Suprapubic skin (tissue), 4 donors: Measurements from ENCODE around the gene PREX1. TPM values are rescaled to one million over a fixed set of nuclear protein-coding genes. Genes with fewer than 3 reads are reported as not detected.

ENCODE experiments used
- DNase-seq, 2 donors: peaks; one replicate each; pipeline ENCODE4 v3.0.0-alpha.2; 2019; ENCODE audit warnings: low spot score in 2 of 2
- H3K27ac ChIP-seq: fragments of 200-600 bp; sonication (generic); one replicate; pipeline ENCODE4 v1.5.1; 2019
- H3K27me3 ChIP-seq: fragments of 200-600 bp; sonication (generic); one replicate; pipeline ENCODE4 v1.5.1; 2019
- H3K36me3 ChIP-seq: fragments of 200-600 bp; sonication (generic); one replicate; pipeline ENCODE4 v1.5.1; 2019
- H3K4me1 ChIP-seq: fragments of 200-600 bp; sonication (generic); one replicate; pipeline ENCODE4 v1.5.1; 2019
- H3K4me3 ChIP-seq: fragments of 200-600 bp; sonication (generic); one replicate; pipeline ENCODE4 v1.5.1; 2019; ENCODE audit warnings: mild to moderate bottlenecking
- H3K9me3 ChIP-seq: fragments of 200-600 bp; sonication (generic); one replicate; pipeline ENCODE4 v1.5.1; 2019
- CTCF ChIP-seq, 2 donors: fragments of 200-600 bp in 1 of 2; fragments of 450-650 bp in 1 of 2; sonication (generic) in 1 of 2; IDR thresholded peaks; one replicate each; pipeline ENCODE4 v1.5.1; 2016 to 2019; ENCODE audit warnings: antibody characterized with exemption in 2 of 2, mild to moderate bottlenecking in 1 of 2, moderate library complexity in 1 of 2
- EP300 ChIP-seq: sonication (generic); formaldehyde crosslinking; IDR thresholded peaks from one replicate; pipeline ENCODE4 v1.6.1; 2017; ENCODE audit warnings: antibody characterized with exemption
- POLR2A ChIP-seq, 2 donors: fragments of 450-650 bp; IDR thresholded peaks; one replicate each; pipeline ENCODE4 v1.6.1; 2017; ENCODE audit warnings: antibody characterized with exemption in 2 of 2, mild to moderate bottlenecking in 2 of 2, moderate library complexity in 2 of 2
- POLR2AphosphoS5 ChIP-seq, 3 donors: sonication (generic); formaldehyde crosslinking; IDR thresholded peaks; one replicate each; pipeline ENCODE4 v1.6.1; 2017; ENCODE audit warnings: antibody characterized with exemption in 3 of 3
- WGBS: methylation state at CpG from one replicate; pipeline ENCODE4 v1.1.5; 2018; 5-methylcytosine and 5-hydroxymethylcytosine counted together
- total RNA-seq, 4 donors: library from RNA; depleted of rRNA; stranded (reverse); fragments of >200 nt; gene quantifications; one replicate each; pipeline ENCODE4 v1.1.0, GENCODE V29; 2016

Gene PREX1
- total RNA-seq, 4 donors from 2014 or later = 4.7 to 15.1 (median 10.2) TPM

- no peak for TF ChIP-seq POLR2AphosphoS5 (IDR thresholded peaks at IDR 0.05)
- no peak for TF ChIP-seq CTCF (IDR thresholded peaks at IDR 0.05)
- TF ChIP-seq EP300 = no peak
- TF ChIP-seq POLR2A (IDR thresholded peaks at IDR 0.05) = no peak
These were observed 13.5 kb upstream of the PREX1 start for GRCh38 chr20:48841196-48841874.

GRCh38 chr20:48839154-48839917 lies 11.5 kb upstream of the PREX1 start:
- no peaks in the 10 kb centered on the region for H3K36me3 ChIP-seq
- H3K27ac ChIP-seq = no peak overlapping the region
- no peak for DNase-seq
- H3K4me3 ChIP-seq = no peak overlapping the region
- TF ChIP-seq EP300 = no peak
- no peak for TF ChIP-seq POLR2AphosphoS5 (IDR thresholded peaks at IDR 0.05)
- TF ChIP-seq CTCF (IDR thresholded peaks at IDR 0.05) = no peak
- TF ChIP-seq POLR2A (IDR thresholded peaks at IDR 0.05) = no peak
- no peaks in the 10 kb centered on the region for H3K4me1 ChIP-seq
- 79% methylated on average over 11 of the region's 11 CpGs for WGBS
- no peaks in the 10 kb centered on the region for H3K27me3 ChIP-seq
- no peaks in the 10 kb centered on the region for H3K9me3 ChIP-seq

More at GRCh38 chr20:48841196-48841874, 13.5 kb upstream of the PREX1 start:
- DNase-seq = no peak
- peaks cover under 1% of the 10 kb centered on the region for H3K4me1 ChIP-seq
- no peak overlapping the region for H3K4me3 ChIP-seq
- H3K27me3 ChIP-seq = no peaks in the 10 kb centered on the region
- 86% methylated on average over 7 of the region's 7 CpGs for WGBS
- H3K9me3 ChIP-seq = no peaks in the 10 kb centered on the region
- no peak overlapping the region for H3K27ac ChIP-seq
- H3K36me3 ChIP-seq = no peaks in the 10 kb centered on the region

GRCh38 chr20:48837014-48837413 lies 9.2 kb upstream of the PREX1 start:
- no peaks in the 10 kb centered on the region for H3K9me3 ChIP-seq
- peaks cover 10% of the 10 kb centered on the region for H3K4me1 ChIP-seq
- no peak for TF ChIP-seq EP300
- TF ChIP-seq POLR2A (IDR thresholded peaks at IDR 0.05) = no peak
- no peak for TF ChIP-seq CTCF (IDR thresholded peaks at IDR 0.05)
- no peak for TF ChIP-seq POLR2AphosphoS5 (IDR thresholded peaks at IDR 0.05)
- WGBS = 86% methylated on average over 3 of the region's 3 CpGs
- no peak for DNase-seq
- no peaks in the 10 kb centered on the region for H3K36me3 ChIP-seq
- no peaks in the 10 kb centered on the region for H3K27me3 ChIP-seq
- H3K4me3 ChIP-seq = no peak overlapping the region
- H3K27ac ChIP-seq = no peak overlapping the region

GRCh38 chr20:48835390-48835789 lies 7.6 kb upstream of the PREX1 start:
- no peaks in the 10 kb centered on the region for H3K9me3 ChIP-seq
- H3K36me3 ChIP-seq = no peaks in the 10 kb centered on the region
- H3K27me3 ChIP-seq = no peaks in the 10 kb centered on the region
- WGBS = 88% methylated on average over 2 of the region's 2 CpGs
- no peak overlapping the region for H3K4me3 ChIP-seq
- no peak overlapping the region for H3K27ac ChIP-seq
- TF ChIP-seq CTCF (IDR thresholded peaks at IDR 0.05) = no peak
- no peak for TF ChIP-seq EP300
- no peak for TF ChIP-seq POLR2AphosphoS5 (IDR thresholded peaks at IDR 0.05)
- TF ChIP-seq POLR2A (IDR thresholded peaks at IDR 0.05) = no peak
- H3K4me1 ChIP-seq = peaks cover 21% of the 10 kb centered on the region
- DNase-seq = no peak

GRCh38 chr20:48834278-48834677 lies 6.5 kb upstream of the PREX1 start:
- WGBS = 34% methylated on average over 2 of the region's 2 CpGs
- no peaks in the 10 kb centered on the region for H3K9me3 ChIP-seq
- H3K36me3 ChIP-seq = no peaks in the 10 kb centered on the region
- TF ChIP-seq EP300 = no peak
- no peak for TF ChIP-seq CTCF (IDR thresholded peaks at IDR 0.05)
- TF ChIP-seq POLR2AphosphoS5 (IDR thresholded peaks at IDR 0.05) = no peak
- no peak overlapping the region for H3K27ac ChIP-seq
- no peaks in the 10 kb centered on the region for H3K27me3 ChIP-seq
- DNase-seq = no peak
- H3K4me3 ChIP-seq = no peak overlapping the region
- H3K4me1 ChIP-seq = peaks cover 21% of the 10 kb centered on the region
